Bronchial epithelial cell (primary cell): ENCODE results near the gene DNAJA3. TPM values are rescaled to one million over a fixed set of nuclear protein-coding genes. Genes with fewer than 3 reads are reported as not detected.

Experiments used
- DNase-seq: peaks from one replicate; pipeline ENCODE4 v3.0.0-alpha.2; 2010; ENCODE audit warnings: low read depth
- FAIRE-seq: peaks from 2 replicates; lab custom pipeline; 2011; peaks lifted over from hg19 to GRCh38; lab: Jason Lieb, UNC
- H3K27me3 ChIP-seq: 2 replicates; pipeline ENCODE4 v1.5.1; 2011; ENCODE audit warnings: low read length; ENCODE audit not compliant: control insufficient read depth, insufficient read depth
- H3K36me3 ChIP-seq: 2 replicates; pipeline ENCODE4 v1.5.1; 2011; ENCODE audit warnings: low read length; ENCODE audit not compliant: control insufficient read depth, insufficient read depth
- H3K4me3 ChIP-seq: 2 replicates; pipeline ENCODE4 v1.5.1; 2011; ENCODE audit warnings: mild to moderate bottlenecking, low read depth, low read length, control low read depth
- CTCF ChIP-seq: IDR thresholded peaks from 2 replicates; pipeline ENCODE4 v1.5.1; 2011; ENCODE audit warnings: mild to moderate bottlenecking, moderate library complexity, low read length, control low read depth, inconsistent platforms; ENCODE audit not compliant: insufficient read depth, severe bottlenecking
- total RNA-seq: library from RNA; depleted of rRNA; stranded (reverse); fragments of >200 nt; gene quantifications from 2 replicates; pipeline ENCODE4 v1.2.1, GENCODE V29; 2014

DNAJA3 gene
- total RNA-seq, 1 donor from 2014 or later: 74.8 TPM

- peak; percentile 99 for DNase-seq
- no peak overlapping the region for H3K4me3 ChIP-seq
Observed at GRCh38 chr16:4477966-4478365, 52.3 kb downstream of the DNAJA3 start.

DNA sequence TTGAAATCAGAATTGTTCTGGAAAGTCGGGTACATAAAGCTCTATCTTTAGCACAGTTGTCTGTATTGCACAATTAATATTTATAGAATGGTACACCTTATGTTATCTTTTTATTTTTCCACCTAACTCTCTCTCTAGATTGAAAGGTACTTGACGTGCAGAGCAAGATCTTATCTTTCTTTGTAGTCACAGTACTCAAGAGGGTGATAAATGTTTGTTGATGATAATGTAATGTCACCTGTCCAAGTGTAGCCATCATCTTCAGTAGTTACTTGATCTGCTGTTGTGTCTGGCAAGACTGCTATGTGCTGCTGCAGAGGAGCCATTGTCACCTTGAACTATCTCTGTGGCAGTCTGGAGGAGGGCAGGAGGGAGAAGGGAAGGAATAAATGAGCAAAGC lies 55.9 kb downstream of the DNAJA3 start:
- no peak for TF ChIP-seq CTCF
- DNase-seq (no peak), FAIRE-seq (no peak)
- no peaks in the 10 kb centered on the region for H3K36me3 ChIP-seq
- no peaks in the 10 kb centered on the region for H3K27me3 ChIP-seq
- H3K4me3 ChIP-seq: no peak overlapping the region

More at GRCh38 chr16:4477966-4478365, 52.3 kb downstream of the DNAJA3 start:
- H3K36me3 ChIP-seq: no peaks in the 10 kb centered on the region
- FAIRE-seq: peak; percentile 84
- no peaks in the 10 kb centered on the region for H3K27me3 ChIP-seq
- TF ChIP-seq CTCF: no peak

GRCh38 chr16:4481963-4482362 lies 56.3 kb downstream of the DNAJA3 start:
- DNase-seq (no peak), FAIRE-seq (no peak)
- Histone ChIP-seq H3K27me3 (no peaks in the 10 kb centered on the region), H3K36me3 (no peaks in the 10 kb centered on the region), H3K4me3 (no peak overlapping the region)
- TF ChIP-seq CTCF: no peak

DNA sequence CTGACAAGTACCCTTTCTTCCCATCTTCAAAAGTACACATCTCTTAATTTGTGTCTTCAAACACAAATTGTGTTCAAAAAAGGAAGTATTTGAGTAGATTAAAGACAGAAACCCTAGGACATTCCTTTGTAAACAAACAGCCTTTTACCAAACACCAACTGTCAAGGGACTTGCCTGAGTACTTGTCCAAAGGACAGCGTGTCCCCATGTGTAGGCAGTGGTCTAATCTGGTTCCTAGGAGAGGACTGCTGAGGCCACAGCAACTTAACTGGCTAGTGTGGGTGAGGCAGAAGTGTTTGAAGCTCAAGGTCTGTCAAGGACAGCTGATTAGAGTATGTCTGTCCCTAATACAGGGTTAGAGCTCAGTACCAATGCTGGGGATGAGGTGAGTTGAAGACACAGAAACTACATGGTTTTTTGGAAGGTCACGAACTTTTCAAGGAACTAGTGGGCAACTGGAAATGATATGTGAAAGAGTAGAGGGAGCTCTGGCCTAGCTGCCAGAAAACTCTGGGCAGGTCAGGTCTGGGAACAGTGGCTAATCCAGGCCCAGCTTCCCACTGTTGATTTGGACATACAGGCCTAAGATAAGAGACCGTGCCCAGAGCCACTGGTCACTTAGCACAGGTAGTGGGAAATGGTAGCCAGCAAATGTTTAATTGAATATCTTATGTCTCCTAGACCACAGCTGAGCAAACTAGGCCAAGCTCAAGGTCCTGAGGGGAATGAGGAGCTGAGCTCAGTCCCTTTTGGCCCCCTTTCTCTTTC lies 60.6 kb downstream of the DNAJA3 start:
- Histone ChIP-seq H3K36me3 (peaks cover 1% of the 10 kb centered on the region), H3K27me3 (no peaks in the 10 kb centered on the region), H3K4me3 (no peak overlapping the region)
- FAIRE-seq (no peak), DNase-seq (no peak)
- no peak for TF ChIP-seq CTCF

DNA sequence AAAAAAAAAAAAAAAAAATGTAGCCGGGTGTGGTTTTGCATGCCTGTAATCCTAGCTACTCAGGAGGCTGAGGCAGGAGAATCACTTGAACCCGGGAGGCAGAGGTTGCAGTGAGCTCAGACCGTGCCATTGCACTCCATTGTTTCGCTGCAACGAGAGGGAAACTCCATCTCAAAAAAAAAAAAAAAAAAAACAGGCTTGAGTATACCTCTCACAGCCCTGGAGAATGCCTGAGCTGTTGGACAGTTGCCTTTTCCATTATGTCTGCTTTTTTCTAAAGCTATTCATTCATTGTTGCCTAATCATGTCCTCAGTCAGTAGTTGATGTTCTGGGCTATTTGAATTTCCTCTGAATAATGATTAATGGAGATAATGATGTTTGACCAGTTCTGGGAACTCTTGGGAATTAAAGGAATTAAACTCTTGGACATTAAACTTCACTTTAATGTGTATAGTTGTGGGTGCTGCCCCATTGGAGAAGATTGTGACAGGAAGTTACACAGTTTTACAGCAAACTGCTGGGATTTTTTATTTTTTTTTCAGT lies 62.4 kb downstream of the DNAJA3 start:
- H3K27me3 ChIP-seq: no peaks in the 10 kb centered on the region
- DNase-seq (peak; percentile 69), FAIRE-seq (no peak)
- TF ChIP-seq CTCF: no peak
- no peak overlapping the region for H3K4me3 ChIP-seq
- peaks cover 1% of the 10 kb centered on the region for H3K36me3 ChIP-seq
